ENCODE measurements around the gene WWOX. TPM values are rescaled to one million over a fixed set of nuclear protein-coding genes. Genes with fewer than 3 reads are reported as not detected.

WWOX gene
- total RNA-seq, 6 experiments from 2014 or later: 0.46 to 3.4 (median 1.3) TPM

GRCh38 chr16:78889346-78889745 is 789.9 kb downstream of the WWOX start:
- Mint-ChIP-seq H3K9me3 (peaks cover 65% of the 10 kb centered on the region), H3K27me3 (ENCODE audit: insufficient read depth) (no peaks in the 10 kb centered on the region; the same call in 1 of the 2 replicates), H3K4me1 (ENCODE audit: low read depth) (no peaks in the 10 kb centered on the region), H3K36me3 (ENCODE audit: low read depth) (no peaks in the 10 kb centered on the region), H3K27ac (no peak overlapping the region), H3K4me3 (no peak overlapping the region)
- TF ChIP-seq CTCF (IDR thresholded peaks at IDR 0.05): no peak
- no peak for DNase-seq

DNA sequence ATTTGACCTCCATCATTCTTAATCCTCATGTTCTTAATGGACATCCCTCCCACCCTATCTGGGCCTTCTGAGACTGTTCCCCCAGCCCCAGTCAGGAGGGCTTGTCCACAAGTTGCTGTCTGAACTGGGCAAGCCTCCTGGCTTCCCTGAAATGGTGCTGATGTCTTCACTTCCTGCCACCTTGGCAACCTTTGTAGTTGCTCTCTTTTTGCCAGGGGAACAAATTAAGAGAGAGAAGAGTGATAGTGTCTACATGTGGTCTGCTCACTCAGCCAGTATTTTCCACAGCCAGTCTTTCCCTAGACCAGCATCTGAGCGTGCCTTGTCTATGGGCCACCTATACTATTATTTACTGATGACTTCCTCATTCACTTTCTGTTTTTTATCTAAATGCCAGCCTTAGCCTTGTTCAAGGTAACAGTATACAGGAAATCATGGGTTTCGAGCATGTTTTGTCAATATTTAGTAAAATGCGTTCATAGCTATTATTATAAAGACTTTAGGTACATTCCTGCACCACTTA is 791.0 kb downstream of the WWOX start:
- H3K27me3 Mint-ChIP-seq (ENCODE audit: insufficient read depth): no peaks in the 10 kb centered on the region; the same call in 1 of the 2 replicates
- no peak overlapping the region for H3K4me3 Mint-ChIP-seq
- peaks cover 66% of the 10 kb centered on the region for H3K9me3 Mint-ChIP-seq
- TF ChIP-seq CTCF (IDR thresholded peaks at IDR 0.05): no peak
- no peak overlapping the region for H3K27ac Mint-ChIP-seq
- no peak for DNase-seq
- H3K4me1 Mint-ChIP-seq (ENCODE audit: low read depth): no peaks in the 10 kb centered on the region
- no peaks in the 10 kb centered on the region for H3K36me3 Mint-ChIP-seq (ENCODE audit: low read depth)

DNA sequence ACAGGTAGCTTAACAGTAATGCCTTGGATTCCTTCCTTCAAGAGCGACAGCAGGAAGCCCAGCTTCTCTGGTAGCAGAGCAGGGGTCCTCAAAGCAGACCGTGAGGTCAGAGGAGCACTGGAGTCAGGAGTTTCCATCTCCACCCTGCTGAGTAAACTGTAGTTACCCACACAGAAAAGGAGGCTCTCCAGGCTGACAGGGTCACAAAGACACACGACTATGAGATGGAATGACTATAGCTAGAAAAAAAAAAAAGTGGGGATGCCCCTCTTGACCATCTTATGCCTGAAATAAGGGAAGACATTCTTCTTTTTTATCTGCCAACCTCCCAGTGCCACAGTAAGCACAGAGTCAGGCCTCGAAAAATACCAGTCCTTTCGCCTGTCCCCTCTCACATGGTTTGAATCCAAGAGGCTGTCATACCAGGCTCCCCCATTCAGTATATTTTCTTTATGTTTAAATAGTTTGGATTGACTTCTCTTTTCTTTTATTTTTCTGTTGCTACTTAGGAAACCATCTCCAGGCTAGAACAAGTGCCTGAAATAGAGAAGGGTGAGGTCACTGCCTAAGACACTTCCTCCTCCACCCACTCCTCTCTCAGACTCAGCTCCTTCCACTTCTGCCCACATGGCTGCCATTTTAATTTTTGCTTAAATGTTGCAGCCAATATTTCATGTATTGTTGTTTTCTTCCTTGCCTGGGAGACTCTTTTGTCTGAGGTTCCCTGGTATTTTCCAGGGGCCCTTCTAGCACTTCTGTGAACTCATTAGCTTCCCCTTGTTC is 793.7 kb downstream of the WWOX start:
- no peaks in the 10 kb centered on the region; the same call in 1 of the 2 replicates for H3K27me3 Mint-ChIP-seq (ENCODE audit: insufficient read depth)
- no peaks in the 10 kb centered on the region for H3K36me3 Mint-ChIP-seq (ENCODE audit: low read depth)
- H3K4me1 Mint-ChIP-seq (ENCODE audit: low read depth): no peaks in the 10 kb centered on the region
- no peak overlapping the region for H3K27ac Mint-ChIP-seq
- no peak for TF ChIP-seq CTCF (IDR thresholded peaks at IDR 0.05)
- DNase-seq: no peak
- H3K4me3 Mint-ChIP-seq: no peak overlapping the region
- H3K9me3 Mint-ChIP-seq: peaks cover 59% of the 10 kb centered on the region

DNA sequence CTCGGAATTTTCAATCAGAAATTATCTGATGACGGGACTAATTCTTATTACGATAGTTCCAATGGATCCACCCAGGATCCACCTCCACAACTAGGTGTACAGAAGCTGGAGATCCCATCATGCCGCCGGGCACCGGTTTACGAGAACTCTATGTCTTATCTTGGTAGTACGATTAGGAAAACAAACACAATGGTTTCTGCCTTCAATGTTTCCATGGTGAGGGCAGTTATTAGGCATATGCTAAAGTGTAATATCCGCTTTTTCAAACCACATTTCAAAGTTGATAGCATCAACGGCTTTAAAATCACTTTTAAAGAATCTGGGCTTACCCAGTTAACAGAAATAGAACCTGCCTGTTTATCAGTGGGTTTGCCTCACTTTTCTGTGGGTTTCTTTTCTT is 795.4 kb downstream of the WWOX start:
- no peaks in the 10 kb centered on the region for H3K36me3 Mint-ChIP-seq (ENCODE audit: low read depth)
- no peak overlapping the region for H3K4me3 Mint-ChIP-seq
- TF ChIP-seq CTCF (IDR thresholded peaks at IDR 0.05): no peak
- H3K4me1 Mint-ChIP-seq (ENCODE audit: low read depth): no peaks in the 10 kb centered on the region
- no peak for DNase-seq
- peaks cover 48% of the 10 kb centered on the region for H3K9me3 Mint-ChIP-seq
- H3K27ac Mint-ChIP-seq: no peak overlapping the region
- H3K27me3 Mint-ChIP-seq (ENCODE audit: insufficient read depth): no peaks in the 10 kb centered on the region; the same call in 1 of the 2 replicates

- H3K4me3 Mint-ChIP-seq: no peak overlapping the region
- H3K27ac Mint-ChIP-seq: no peak overlapping the region
- H3K9me3 Mint-ChIP-seq: peaks cover 41% of the 10 kb centered on the region
- no peaks in the 10 kb centered on the region for H3K4me1 Mint-ChIP-seq (ENCODE audit: low read depth)
- no peak for TF ChIP-seq CTCF (IDR thresholded peaks at IDR 0.05)
- H3K36me3 Mint-ChIP-seq (ENCODE audit: low read depth): no peaks in the 10 kb centered on the region
- DNase-seq: no peak
- no peaks in the 10 kb centered on the region; the same call in 1 of the 2 replicates for H3K27me3 Mint-ChIP-seq (ENCODE audit: insufficient read depth)
Measured at GRCh38 chr16:78895681-78896080, 796.2 kb downstream of the WWOX start.
